OCI-LY7 (cell line): ENCODE data around the gene SLC12A3.
"Not testable (repeated sequence)": the region's sequence is repeated elsewhere in the genome, so short reads cannot be mapped to it uniquely, and the experiment has no call there.

Experiments
- CTCF ChIP-seq: fragments of 200-600 bp; sonication (generic); conservative IDR thresholded peaks from 2 replicates; pipeline ENCODE4 v1.5.1; 2014; ENCODE audit warnings: mild to moderate bottlenecking, antibody characterized with exemption, low read length, moderate library complexity, mixed read lengths
- EZH2phosphoT487 ChIP-seq: fragments of 200-600 bp; sonication (generic); IDR thresholded peaks from 2 replicates; pipeline ENCODE4 v1.6.1; 2018; ENCODE audit warnings: low read depth, borderline replicate concordance, mild to moderate bottlenecking, mixed run types, antibody characterized with exemption, low read length, moderate library complexity, mixed read lengths

DNA sequence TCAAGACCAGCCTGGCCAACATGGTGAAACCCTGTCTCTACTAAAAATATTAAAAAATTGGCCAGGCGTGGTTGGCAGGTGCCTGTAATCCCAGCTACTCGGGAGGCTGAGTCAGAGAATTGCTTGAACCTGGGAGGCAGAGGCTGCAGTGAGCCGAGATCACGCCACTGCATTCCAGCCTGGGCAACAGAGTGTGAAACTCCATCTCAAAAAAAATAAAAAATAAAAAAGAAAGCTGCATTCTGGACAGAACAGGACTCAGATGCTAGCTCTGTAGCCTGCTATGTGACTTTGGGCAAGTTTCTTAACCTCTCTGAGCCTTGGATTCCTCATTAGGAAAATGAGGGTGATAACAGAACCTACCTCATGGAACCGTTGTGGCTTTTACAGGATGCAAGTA lies 3.8 kb downstream of the SLC12A3 start:
- TF ChIP-seq CTCF, EZH2phosphoT487: not testable (repeated sequence)
